Measurements from ENCODE around the gene LPCAT2.

Gene LPCAT2

DNA sequence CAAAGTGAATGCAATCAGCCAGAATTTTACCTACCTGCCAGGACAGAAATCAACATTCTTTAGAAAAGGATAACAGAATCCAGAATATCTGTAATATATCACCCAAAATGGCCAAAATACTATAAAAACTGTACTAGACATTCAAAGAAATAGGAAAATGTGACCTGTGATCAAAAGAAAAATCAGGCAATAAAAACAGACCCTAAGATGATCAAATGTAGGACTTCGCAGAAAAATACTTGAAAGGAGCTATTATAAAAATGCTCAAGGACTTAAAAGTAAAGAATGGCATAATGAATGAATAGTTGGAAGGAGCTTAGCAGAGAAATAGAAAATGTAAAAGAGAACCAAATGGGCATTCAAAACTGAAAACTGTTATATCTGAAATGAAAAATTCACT, 4.1 kb downstream of the LPCAT2 start:
- no peak overlapping the region for H3K27ac ChIP-seq
- H3K4me3 ChIP-seq (IDR thresholded peaks at IDR 0.05; ENCODE audit: insufficient read depth, low read depth, low read length), result no peak overlapping the region
- peaks cover 9% of the 10 kb centered on the region for H3K4me1 ChIP-seq (ENCODE audit: low read depth, poor library complexity, severe bottlenecking)
- TF ChIP-seq, protein P1, sequence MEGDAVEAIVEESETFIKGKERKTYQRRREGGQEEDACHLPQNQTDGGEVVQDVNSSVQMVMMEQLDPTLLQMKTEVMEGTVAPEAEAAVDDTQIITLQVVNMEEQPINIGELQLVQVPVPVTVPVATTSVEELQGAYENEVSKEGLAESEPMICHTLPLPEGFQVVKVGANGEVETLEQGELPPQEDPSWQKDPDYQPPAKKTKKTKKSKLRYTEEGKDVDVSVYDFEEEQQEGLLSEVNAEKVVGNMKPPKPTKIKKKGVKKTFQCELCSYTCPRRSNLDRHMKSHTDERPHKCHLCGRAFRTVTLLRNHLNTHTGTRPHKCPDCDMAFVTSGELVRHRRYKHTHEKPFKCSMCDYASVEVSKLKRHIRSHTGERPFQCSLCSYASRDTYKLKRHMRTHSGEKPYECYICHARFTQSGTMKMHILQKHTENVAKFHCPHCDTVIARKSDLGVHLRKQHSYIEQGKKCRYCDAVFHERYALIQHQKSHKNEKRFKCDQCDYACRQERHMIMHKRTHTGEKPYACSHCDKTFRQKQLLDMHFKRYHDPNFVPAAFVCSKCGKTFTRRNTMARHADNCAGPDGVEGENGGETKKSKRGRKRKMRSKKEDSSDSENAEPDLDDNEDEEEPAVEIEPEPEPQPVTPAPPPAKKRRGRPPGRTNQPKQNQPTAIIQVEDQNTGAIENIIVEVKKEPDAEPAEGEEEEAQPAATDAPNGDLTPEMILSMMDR (conservative IDR thresholded peaks at IDR 0.05; ENCODE audit: low read depth, low read length), result no peak
- H3K9ac ChIP-seq, result no peak overlapping the region
- no peaks in the 10 kb centered on the region for H3K27me3 ChIP-seq (ENCODE audit: insufficient read depth, low read depth)
- H4K20me1 ChIP-seq (ENCODE audit: insufficient read depth), result no peaks in the 10 kb centered on the region
- no peaks in the 10 kb centered on the region; the same call in 1 of the 2 replicates for H3K79me2 ChIP-seq (ENCODE audit: insufficient read depth, low read depth)
- H3K4me2 ChIP-seq, result no peak overlapping the region
- no peak overlapping the region for H2AFZ ChIP-seq (ENCODE audit: low read depth)
- H3K36me3 ChIP-seq (ENCODE audit: insufficient read depth), result no peaks in the 10 kb centered on the region

DNA sequence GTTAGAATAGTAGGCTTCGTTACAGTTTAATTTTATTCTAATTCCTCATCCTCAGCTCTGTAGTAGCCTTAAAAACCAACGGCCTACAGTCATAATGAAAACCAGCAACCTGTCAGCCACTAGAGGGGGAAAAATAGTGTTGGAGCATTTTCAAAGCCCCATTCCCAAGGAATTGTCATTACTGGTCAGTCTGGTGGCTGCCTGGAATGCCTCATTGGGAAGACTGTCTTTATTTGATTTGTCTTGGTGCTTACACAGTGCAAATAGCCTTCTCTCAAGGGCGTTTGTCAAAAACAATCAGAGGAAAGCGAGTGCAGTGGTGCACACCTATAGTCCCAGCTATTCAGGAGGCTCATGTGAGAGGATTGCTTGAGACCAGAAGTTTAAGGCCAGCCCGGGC, 4.7 kb downstream of the LPCAT2 start:
- H3K36me3 ChIP-seq (ENCODE audit: insufficient read depth), result no peaks in the 10 kb centered on the region
- H4K20me1 ChIP-seq (ENCODE audit: insufficient read depth), result no peaks in the 10 kb centered on the region
- no peaks in the 10 kb centered on the region; the same call in 1 of the 2 replicates for H3K79me2 ChIP-seq (ENCODE audit: insufficient read depth, low read depth)
- TF ChIP-seq, protein P1 (conservative IDR thresholded peaks at IDR 0.05; ENCODE audit: low read depth, low read length), result no peak
- no peak overlapping the region for H2AFZ ChIP-seq (ENCODE audit: low read depth)
- H3K4me3 ChIP-seq (IDR thresholded peaks at IDR 0.05; ENCODE audit: insufficient read depth, low read depth, low read length), result no peak overlapping the region
- no peak overlapping the region for H3K27ac ChIP-seq
- H3K4me2 ChIP-seq, result no peak overlapping the region
- H3K4me1 ChIP-seq (ENCODE audit: low read depth, poor library complexity, severe bottlenecking), result peaks cover 7% of the 10 kb centered on the region
- no peaks in the 10 kb centered on the region for H3K27me3 ChIP-seq (ENCODE audit: insufficient read depth, low read depth)
- no peak overlapping the region for H3K9ac ChIP-seq

DNA sequence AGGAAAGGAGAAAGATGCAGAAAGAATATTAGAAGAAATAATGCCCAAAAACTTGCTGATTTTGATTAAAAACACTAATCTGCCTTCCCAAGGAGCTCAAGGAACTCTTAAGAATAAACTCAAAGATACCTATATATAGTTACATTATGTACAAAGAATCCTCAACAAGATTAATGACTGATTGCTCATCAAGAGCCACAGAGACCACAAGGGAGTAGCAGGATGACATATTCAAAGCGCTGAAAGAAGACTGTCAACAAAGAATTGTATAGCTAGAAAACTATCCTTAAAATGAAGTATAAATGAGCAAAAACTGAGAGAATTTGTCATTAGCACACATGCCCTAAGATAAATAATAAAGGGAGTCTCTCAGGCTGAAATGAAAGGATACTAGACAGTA, 6.2 kb downstream of the LPCAT2 start:
- Histone ChIP-seq H3K4me1 (ENCODE audit: low read depth, poor library complexity, severe bottlenecking) (peaks cover 3% of the 10 kb centered on the region), H4K20me1 (ENCODE audit: insufficient read depth) (no peaks in the 10 kb centered on the region), H3K36me3 (ENCODE audit: insufficient read depth) (no peaks in the 10 kb centered on the region), H2AFZ (ENCODE audit: low read depth) (no peak overlapping the region), H3K4me3 (IDR thresholded peaks at IDR 0.05; ENCODE audit: insufficient read depth, low read depth, low read length) (no peak overlapping the region), H3K27me3 (ENCODE audit: insufficient read depth, low read depth) (no peaks in the 10 kb centered on the region), H3K9ac (no peak overlapping the region), H3K4me2 (no peak overlapping the region), H3K79me2 (ENCODE audit: insufficient read depth, low read depth) (no peaks in the 10 kb centered on the region; the same call in 1 of the 2 replicates), H3K27ac (no peak overlapping the region)
- TF ChIP-seq, protein P1 (conservative IDR thresholded peaks at IDR 0.05; ENCODE audit: low read depth, low read length), result no peak

DNA sequence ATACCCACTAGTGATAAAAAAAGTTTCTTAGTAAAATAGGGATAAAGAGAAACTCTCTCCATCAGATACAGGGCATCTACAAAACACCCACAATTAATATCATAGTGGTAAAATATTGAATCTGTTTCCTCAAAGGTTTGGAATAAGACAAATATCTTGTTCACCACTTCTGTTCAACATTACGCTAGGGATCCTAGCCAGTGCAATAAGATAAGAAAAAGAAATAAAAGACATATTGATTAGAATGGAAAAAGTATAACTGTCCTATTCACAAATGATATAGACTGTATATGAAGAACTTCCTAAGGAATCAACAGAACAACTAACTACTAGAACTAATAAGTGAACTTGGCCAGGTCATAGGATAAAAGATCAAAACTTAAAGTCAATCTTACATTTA, 12.9 kb downstream of the LPCAT2 start:
- TF ChIP-seq, protein P1 (conservative IDR thresholded peaks at IDR 0.05; ENCODE audit: low read depth, low read length), result no peak
- H2AFZ ChIP-seq (ENCODE audit: low read depth), result no peak overlapping the region
- H3K36me3 ChIP-seq (ENCODE audit: insufficient read depth), result no peaks in the 10 kb centered on the region
- no peaks in the 10 kb centered on the region for H3K79me2 ChIP-seq (ENCODE audit: insufficient read depth, low read depth)
- H3K27ac ChIP-seq, result no peak overlapping the region
- H4K20me1 ChIP-seq (ENCODE audit: insufficient read depth), result no peaks in the 10 kb centered on the region
- H3K4me1 ChIP-seq (ENCODE audit: low read depth, poor library complexity, severe bottlenecking), result no peaks in the 10 kb centered on the region
- H3K4me2 ChIP-seq, result no peak overlapping the region
- H3K4me3 ChIP-seq (IDR thresholded peaks at IDR 0.05; ENCODE audit: insufficient read depth, low read depth, low read length), result no peak overlapping the region
- no peaks in the 10 kb centered on the region for H3K27me3 ChIP-seq (ENCODE audit: insufficient read depth, low read depth)
- no peak overlapping the region for H3K9ac ChIP-seq

Data from KMS-11 (cell line).